HL-60/S4 treated with phorbol 12-myristate 13-acetate at 8.2 ng/mL for 4 days and 3 days (cell line): ENCODE results near the gene PM20D2.

Experiments
- in situ Hi-C: fragments of 300-500 bp; cut with MboI; formaldehyde crosslinking; loops from 2 replicates; pipeline ENCODE4 v1.15.0; 2022; ENCODE audit warnings: low sequenced_read_pairs

PM20D2 gene

GRCh38 chr6:89144354-89144906, 1.4 kb upstream of the PM20D2 start:
- in situ Hi-C loops = no loop called here

GRCh38 chr6:89145091-89145955, 532 bp upstream of the PM20D2 start:
- in situ Hi-C loops = no loop called here

- in situ Hi-C loops = no loop called here
These were observed 1.2 kb downstream of the PM20D2 start for GRCh38 chr6:89146718-89147700.

- in situ Hi-C loops = no loop called here
These were observed 2.3 kb downstream of the PM20D2 start for GRCh38 chr6:89148016-89148750.

- in situ Hi-C loops = no loop called here
These were observed 8.3 kb downstream of the PM20D2 start for GRCh38 chr6:89154131-89154530.

- in situ Hi-C loops = no loop called here
These were observed 14.7 kb downstream of the PM20D2 start for GRCh38 chr6:89160331-89161092.

- in situ Hi-C loops = no loop called here
These were observed 15.6 kb downstream of the PM20D2 start for GRCh38 chr6:89161326-89162046.

GRCh38 chr6:89162047-89162371, 16.2 kb downstream of the PM20D2 start:
- in situ Hi-C loops = no loop called here

- in situ Hi-C loops = no loop called here
These were observed 26.3 kb downstream of the PM20D2 start for GRCh38 chr6:89172131-89172530.

- in situ Hi-C loops = no loop called here
These were observed 27.8 kb downstream of the PM20D2 start for GRCh38 chr6:89173634-89174033.

- in situ Hi-C loops = no loop called here
These were observed 34.3 kb downstream of the PM20D2 start for GRCh38 chr6:89180112-89180511.

- in situ Hi-C loops = no loop called here
These were observed 35.1 kb downstream of the PM20D2 start for GRCh38 chr6:89180971-89181370.

- in situ Hi-C loops = no loop called here
These were observed 37.4 kb downstream of the PM20D2 start for GRCh38 chr6:89183294-89183693.

- in situ Hi-C loops = no loop called here
These were observed 38.5 kb downstream of the PM20D2 start for GRCh38 chr6:89184344-89184743.

GRCh38 chr6:89186762-89187161, 40.9 kb downstream of the PM20D2 start:
- in situ Hi-C loops = no loop called here

GRCh38 chr6:89187504-89187903, 41.6 kb downstream of the PM20D2 start:
- in situ Hi-C loops = no loop called here

- in situ Hi-C loops = no loop called here
These were observed 44.9 kb downstream of the PM20D2 start for GRCh38 chr6:89190741-89191140.

- in situ Hi-C loops = no loop called here
These were observed 48.7 kb downstream of the PM20D2 start for GRCh38 chr6:89194559-89194958.

- in situ Hi-C loops = no loop called here
These were observed 51.3 kb downstream of the PM20D2 start for GRCh38 chr6:89197141-89197540.
